NCI-H1417 treated with DMSO at 0.1 percent for 48 hours (cell line): ENCODE results near the gene ORMDL2.
"Not testable (repeated sequence)": the region's sequence is repeated elsewhere in the genome, so short reads cannot be mapped to it uniquely, and the experiment has no call there.

Experiments used
- DNase-seq: peaks from one replicate; lab custom pipeline; 2025; lab: John Stamatoyannopoulos, UW

The ORMDL2 gene

DNA sequence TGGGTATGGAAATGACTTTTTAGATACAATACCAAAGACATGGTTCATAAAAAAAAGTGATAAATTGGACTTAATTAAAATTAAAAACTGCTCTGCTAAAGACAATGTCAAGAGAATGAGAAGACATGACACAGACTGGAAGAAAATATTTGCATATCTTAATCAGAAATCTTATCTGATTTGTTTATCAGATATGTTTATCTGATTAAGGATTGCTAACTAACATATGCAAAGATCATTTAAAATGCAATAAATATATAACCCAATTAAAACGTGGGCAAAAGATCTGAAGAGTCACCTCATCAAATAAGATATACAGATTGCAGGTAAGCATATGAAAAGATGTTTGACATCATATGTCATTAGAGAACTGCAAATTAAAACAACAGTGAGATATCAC, 34.9 kb downstream of the ORMDL2 start:
- DNase-seq, result no peak

DNA sequence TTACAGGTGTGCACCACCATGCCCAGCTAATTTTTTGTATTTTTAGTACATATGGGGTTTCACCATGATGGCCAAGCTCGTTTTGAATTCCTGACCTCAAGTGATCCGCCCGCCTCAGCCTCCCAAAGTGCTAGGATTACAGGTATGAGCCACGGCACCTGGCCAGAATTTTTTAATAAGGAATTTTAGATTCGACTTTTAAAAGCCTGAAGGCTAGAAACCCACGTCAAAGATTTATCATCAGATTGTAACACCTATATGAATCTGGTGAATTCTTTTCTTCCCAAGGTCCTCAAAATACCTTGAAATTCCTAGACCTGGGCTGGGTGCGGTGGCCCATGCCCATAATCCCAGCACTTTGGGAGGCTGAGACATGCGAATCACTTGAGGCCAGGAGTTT, 43.6 kb downstream of the ORMDL2 start:
- no peak for DNase-seq

DNA sequence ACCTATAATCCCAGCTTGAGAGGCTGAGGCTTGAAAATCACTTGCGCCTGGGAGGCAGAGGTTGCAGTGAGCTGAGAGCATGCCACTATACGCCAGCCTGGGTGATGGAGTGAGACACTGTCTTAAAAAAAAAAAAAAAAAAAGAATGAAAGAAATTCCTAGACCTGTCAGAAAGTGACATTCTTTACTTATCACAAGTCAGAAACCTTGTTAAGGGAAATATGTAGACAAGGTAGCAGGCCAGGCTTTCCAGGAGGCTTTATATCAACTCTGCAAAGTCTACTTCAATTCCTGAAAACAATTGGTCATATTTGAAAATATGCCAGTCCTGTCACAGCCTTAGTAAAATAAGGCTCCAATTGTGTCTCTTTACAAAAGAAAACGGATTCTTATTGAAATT, 44.0 kb downstream of the ORMDL2 start:
- no peak for DNase-seq

DNA sequence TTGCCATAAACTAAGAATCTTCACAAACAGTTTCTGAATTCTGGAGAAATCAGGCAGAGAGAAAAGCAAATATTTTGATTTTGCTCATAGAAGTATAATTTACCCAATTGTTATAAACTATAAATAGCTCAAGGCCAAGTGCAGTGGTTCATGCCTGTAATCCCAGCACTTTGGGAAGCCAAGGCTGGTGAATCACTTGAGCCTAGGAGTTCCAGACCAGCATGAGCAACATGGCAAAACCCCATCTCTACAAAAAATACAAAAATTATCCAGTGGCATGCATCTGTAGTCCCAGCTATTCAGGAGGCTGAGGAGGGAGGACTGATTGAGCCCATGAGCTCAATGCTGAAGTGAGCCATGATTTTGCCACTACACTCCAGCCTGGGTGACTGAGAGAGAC, 44.4 kb downstream of the ORMDL2 start:
- no peak for DNase-seq

DNA sequence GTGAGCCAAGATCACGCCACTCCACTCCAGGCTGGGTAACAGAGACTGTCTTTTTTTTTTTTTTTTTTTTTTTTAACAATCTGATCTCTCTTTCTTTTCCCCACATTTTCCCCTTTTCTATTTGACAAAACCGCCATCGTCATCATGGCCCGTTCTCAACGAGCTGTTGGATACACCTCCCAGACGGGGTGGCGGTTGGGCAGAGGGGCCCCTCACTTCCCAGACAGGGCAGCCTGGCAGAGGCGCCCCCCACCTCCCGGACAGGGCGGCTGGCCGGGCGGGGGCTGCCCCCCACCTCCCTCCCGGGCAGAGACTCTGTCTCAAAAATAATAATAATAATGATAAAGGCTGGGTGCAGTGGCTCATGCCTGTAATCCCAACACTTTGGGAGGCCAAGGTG, 45.1 kb downstream of the ORMDL2 start:
- not testable (repeated sequence) for DNase-seq

DNA sequence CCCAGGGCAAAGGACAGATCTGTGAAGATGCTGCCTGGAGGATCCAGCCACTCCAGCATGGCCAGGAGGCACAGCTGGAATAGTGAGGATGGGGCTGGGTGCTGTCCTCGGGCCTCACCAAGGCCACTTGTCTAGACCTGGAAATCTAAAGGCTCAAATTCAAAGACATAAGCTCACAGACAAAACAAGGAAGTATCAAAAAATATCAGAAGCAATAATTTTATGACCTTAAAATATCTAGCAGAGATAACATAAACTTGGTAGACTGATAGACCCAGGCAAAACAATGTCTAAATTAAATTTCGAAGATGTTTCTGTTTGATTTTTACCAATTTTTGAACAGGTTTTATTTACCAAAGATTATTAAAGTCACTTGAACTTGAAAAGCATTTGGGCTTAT, 47.5 kb downstream of the ORMDL2 start:
- DNase-seq, result no peak

DNA sequence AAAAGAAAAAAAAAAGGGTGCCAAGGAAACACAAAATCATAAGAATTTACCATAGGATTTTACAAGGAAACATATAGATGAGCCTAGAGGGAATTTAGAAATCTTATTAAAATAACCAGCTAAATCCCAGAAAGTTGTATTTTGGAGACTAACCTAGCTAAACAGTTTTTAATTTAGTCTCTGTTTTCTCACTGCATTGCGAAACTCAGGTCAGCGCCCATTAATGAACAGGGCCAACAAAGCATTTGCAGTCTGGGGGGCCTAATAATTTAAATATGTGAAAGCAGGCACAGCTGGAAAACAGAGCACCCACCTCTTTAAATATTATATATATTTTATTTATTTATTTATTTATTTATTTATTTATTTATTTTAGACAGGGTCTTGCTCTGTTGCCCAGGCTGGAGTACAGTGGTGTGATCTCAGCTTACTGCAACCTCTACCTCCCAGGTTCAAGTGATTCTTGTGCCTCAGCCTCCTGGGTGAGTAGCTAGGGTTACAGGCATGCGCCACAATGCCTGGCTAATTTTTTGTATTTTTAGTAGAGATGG, 48.7 kb downstream of the ORMDL2 start:
- not testable (repeated sequence) for DNase-seq
